T-helper 17 cell (primary cell): ENCODE results near the gene ELL2. TPM values are rescaled to one million over a fixed set of nuclear protein-coding genes. Genes with fewer than 3 reads are reported as not detected.

Source experiments
- ATAC-seq: fragments of 150-1000 bp; cut with Tn5 transposase; 2 replicates; pipeline ENCODE4 v1.10.0; 2021; ENCODE audit warnings: mild to moderate bottlenecking, moderate library complexity
- DNase-seq, 3 donors: peaks; one replicate each; pipeline versions ENCODE4 v3.0.0 to v3.0.0-alpha.2; 2020 to 2021
- H3K9me3 ChIP-seq: one replicate; pipeline ENCODE4 v1.7.0; 2013; ENCODE audit warnings: low read length, mild to moderate bottlenecking; ENCODE audit not compliant: control insufficient read depth, poor library complexity, severe bottlenecking
- H3K27ac Mint-ChIP-seq: one replicate; pipeline ENCODE4 v1.8.0; 2022; ENCODE audit warnings: mild to moderate bottlenecking, moderate library complexity, mixed read lengths
- H3K27me3 Mint-ChIP-seq: one replicate; pipeline ENCODE4 v1.8.0; 2022; ENCODE audit warnings: mixed read lengths
- H3K36me3 Mint-ChIP-seq: one replicate; pipeline ENCODE4 v1.8.0; 2022; ENCODE audit warnings: low read depth, mixed read lengths
- H3K4me1 Mint-ChIP-seq: one replicate; pipeline ENCODE4 v1.8.0; 2022; ENCODE audit warnings: mild to moderate bottlenecking, mixed read lengths
- H3K4me3 Mint-ChIP-seq: one replicate; pipeline ENCODE4 v1.8.0; 2022; ENCODE audit warnings: mild to moderate bottlenecking, moderate library complexity, mixed read lengths
- total RNA-seq, 4 donors: library from RNA in 2 of 4; stranded (reverse) in 2 of 4; gene quantifications; one replicate each; pipeline ENCODE4 v1.2.3 and lab custom pipeline; 2022 to 2026

Gene ELL2
- total RNA-seq, 2 donors from 2014 or later: 59.8 to 80.7 TPM

GRCh38 chr5:95970359-95970704, 8.7 kb upstream of the ELL2 start:
- DNase-seq: no peak
- Mint-ChIP-seq H3K4me3 (no peak overlapping the region), H3K27me3 (no peaks in the 10 kb centered on the region), H3K4me1 (no peaks in the 10 kb centered on the region), H3K27ac (no peak overlapping the region), H3K36me3 (no peaks in the 10 kb centered on the region)
- H3K9me3 ChIP-seq: peaks cover 3% of the 10 kb centered on the region
- ATAC-seq: no peak

- no peak overlapping the region for H3K27ac Mint-ChIP-seq
- H3K4me1 Mint-ChIP-seq: no peaks in the 10 kb centered on the region
- no peak overlapping the region for H3K4me3 Mint-ChIP-seq
- no peaks in the 10 kb centered on the region for H3K36me3 Mint-ChIP-seq
- DNase-seq: no peak
- ATAC-seq: no peak
- H3K27me3 Mint-ChIP-seq: no peaks in the 10 kb centered on the region
- peaks cover 3% of the 10 kb centered on the region for H3K9me3 ChIP-seq
These were observed 8.2 kb upstream of the ELL2 start for GRCh38 chr5:95969651-95970358.

- no peak overlapping the region for H3K27ac Mint-ChIP-seq
- no peaks in the 10 kb centered on the region for H3K36me3 Mint-ChIP-seq
- DNase-seq (no peak), ATAC-seq (no peak)
- no peaks in the 10 kb centered on the region for H3K4me1 Mint-ChIP-seq
- no peak overlapping the region for H3K4me3 Mint-ChIP-seq
- H3K27me3 Mint-ChIP-seq: no peaks in the 10 kb centered on the region
- H3K9me3 ChIP-seq: peaks cover 3% of the 10 kb centered on the region
These were observed 7.4 kb upstream of the ELL2 start for GRCh38 chr5:95969055-95969454.

GRCh38 chr5:95967236-95967635, 5.6 kb upstream of the ELL2 start:
- peaks cover 6% of the 10 kb centered on the region for H3K4me1 Mint-ChIP-seq
- H3K27ac Mint-ChIP-seq: no peak overlapping the region
- H3K27me3 Mint-ChIP-seq: no peaks in the 10 kb centered on the region
- H3K36me3 Mint-ChIP-seq: no peaks in the 10 kb centered on the region
- DNase-seq (no peak), ATAC-seq (no peak)
- H3K9me3 ChIP-seq: peaks cover 3% of the 10 kb centered on the region
- no peak overlapping the region for H3K4me3 Mint-ChIP-seq

- DNase-seq (no peak), ATAC-seq (no peak)
- H3K27me3 Mint-ChIP-seq: peaks cover under 1% of the 10 kb centered on the region
- H3K4me3 Mint-ChIP-seq: no peak overlapping the region
- no peak overlapping the region for H3K27ac Mint-ChIP-seq
- peaks cover 12% of the 10 kb centered on the region for H3K4me1 Mint-ChIP-seq
- peaks cover 3% of the 10 kb centered on the region for H3K36me3 Mint-ChIP-seq
- H3K9me3 ChIP-seq: peaks cover 3% of the 10 kb centered on the region
These were observed 4.4 kb upstream of the ELL2 start for GRCh38 chr5:95966005-95966404.

- Mint-ChIP-seq H3K27me3 (peaks cover 10% of the 10 kb centered on the region), H3K4me3 (no peak overlapping the region), H3K4me1 (peaks cover 34% of the 10 kb centered on the region), H3K36me3 (peaks cover 5% of the 10 kb centered on the region), H3K27ac (peak overlapping the region; percentile 97)
- no peak for DNase-seq
- H3K9me3 ChIP-seq: no peaks in the 10 kb centered on the region
- no peak for ATAC-seq
These were observed 2.2 kb upstream of the ELL2 start for GRCh38 chr5:95963650-95964410.

GRCh38 chr5:95962785-95963184, 1.1 kb upstream of the ELL2 start:
- peak overlapping the region; percentile 97 for H3K27ac Mint-ChIP-seq
- H3K27me3 Mint-ChIP-seq: peaks cover 10% of the 10 kb centered on the region
- ATAC-seq (no peak), DNase-seq (no peak)
- peak overlapping the region; percentile 99 for H3K4me3 Mint-ChIP-seq
- peaks cover 5% of the 10 kb centered on the region for H3K36me3 Mint-ChIP-seq
- H3K4me1 Mint-ChIP-seq: peaks cover 34% of the 10 kb centered on the region
- H3K9me3 ChIP-seq: no peaks in the 10 kb centered on the region

- ATAC-seq (no peak), DNase-seq (no peak)
- Mint-ChIP-seq H3K27ac (peak overlapping the region; percentile 97), H3K4me1 (peaks cover 34% of the 10 kb centered on the region), H3K4me3 (peak overlapping the region; percentile 99), H3K36me3 (peaks cover 5% of the 10 kb centered on the region), H3K27me3 (peaks cover 10% of the 10 kb centered on the region)
- H3K9me3 ChIP-seq: no peaks in the 10 kb centered on the region
These were observed 773 bp upstream of the ELL2 start for GRCh38 chr5:95962475-95962773.

- Mint-ChIP-seq H3K4me3 (peak overlapping the region; percentile 99), H3K27me3 (peaks cover 10% of the 10 kb centered on the region), H3K4me1 (peaks cover 34% of the 10 kb centered on the region), H3K27ac (peak overlapping the region; percentile 97), H3K36me3 (peaks cover 5% of the 10 kb centered on the region)
- no peaks in the 10 kb centered on the region for H3K9me3 ChIP-seq
- peak; percentile 62 for ATAC-seq
- DNase-seq: peak; percentile 61 to 68 (median 66)
These were observed 709 bp downstream of the ELL2 start for GRCh38 chr5:95960667-95961616.

- Mint-ChIP-seq H3K4me1 (peaks cover 34% of the 10 kb centered on the region), H3K27ac (peak overlapping the region; percentile 97), H3K27me3 (peaks cover 10% of the 10 kb centered on the region), H3K4me3 (peak overlapping the region; percentile 99), H3K36me3 (peaks cover 5% of the 10 kb centered on the region)
- no peak for ATAC-seq
- no peaks in the 10 kb centered on the region for H3K9me3 ChIP-seq
- no peak for DNase-seq
These were observed 1.6 kb downstream of the ELL2 start for GRCh38 chr5:95959888-95960666.

- Mint-ChIP-seq H3K4me1 (peaks cover 34% of the 10 kb centered on the region), H3K4me3 (peak overlapping the region; percentile 99)
- no peak for DNase-seq
These were observed 2.4 kb downstream of the ELL2 start for GRCh38 chr5:95959051-95959887.

More at GRCh38 chr5:95959051-95959887, 2.4 kb downstream of the ELL2 start:
- ATAC-seq: no peak
- Mint-ChIP-seq H3K36me3 (peaks cover 5% of the 10 kb centered on the region), H3K27ac (peak overlapping the region; percentile 97), H3K27me3 (peaks cover 10% of the 10 kb centered on the region)
- no peaks in the 10 kb centered on the region for H3K9me3 ChIP-seq
